HL-60/S4 (cell line): ENCODE data around the gene MGAT3.

Experiments
- in situ Hi-C: fragments of 300-500 bp; cut with MboI; formaldehyde crosslinking; loops from 2 replicates; pipeline ENCODE4 v1.14.3; 2022; ENCODE audit warnings: low sequenced_read_pairs

The MGAT3 gene

DNA sequence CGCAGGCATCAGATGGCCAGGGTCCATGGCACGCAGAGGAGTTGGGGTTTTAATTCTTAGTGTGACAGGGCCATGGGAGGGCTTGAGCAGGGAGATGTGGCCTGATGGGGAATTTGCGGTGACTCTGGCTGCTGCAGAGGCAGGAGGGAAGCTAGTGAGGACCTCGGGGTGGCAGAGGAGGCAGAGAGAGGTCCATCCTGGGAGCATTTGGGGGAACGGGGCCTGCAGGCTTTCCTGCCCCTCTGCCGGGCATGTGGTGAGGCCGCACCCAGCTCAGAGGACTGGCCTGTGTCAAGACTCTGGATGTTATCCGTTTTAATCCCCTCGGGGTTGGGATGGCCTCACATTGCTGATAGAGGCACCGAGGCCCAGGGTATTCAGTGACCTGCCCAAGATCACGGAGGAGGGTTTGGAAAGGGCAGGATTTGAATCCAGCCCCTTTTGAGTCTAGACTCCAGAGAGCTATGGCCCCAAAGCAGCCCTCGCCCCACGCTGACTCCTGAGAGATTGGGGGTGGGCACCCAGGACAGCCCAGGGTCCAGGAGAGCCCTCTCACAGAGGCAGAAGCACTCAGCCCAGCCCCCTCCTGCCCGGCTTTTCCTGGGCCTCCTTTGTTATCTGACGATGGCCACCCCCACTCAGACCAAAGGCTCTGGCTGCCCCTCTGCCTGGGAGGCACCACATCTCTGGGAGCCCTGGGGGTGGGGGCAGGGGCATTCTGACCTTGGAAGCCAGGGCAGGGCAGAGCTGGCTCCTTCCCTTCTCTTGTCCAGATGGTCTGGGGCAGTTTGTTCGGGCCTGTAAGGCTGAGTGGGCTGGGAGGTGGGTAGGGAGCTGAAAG is 13.9 kb downstream of the MGAT3 start:
- in situ Hi-C loops = no loop called here

DNA sequence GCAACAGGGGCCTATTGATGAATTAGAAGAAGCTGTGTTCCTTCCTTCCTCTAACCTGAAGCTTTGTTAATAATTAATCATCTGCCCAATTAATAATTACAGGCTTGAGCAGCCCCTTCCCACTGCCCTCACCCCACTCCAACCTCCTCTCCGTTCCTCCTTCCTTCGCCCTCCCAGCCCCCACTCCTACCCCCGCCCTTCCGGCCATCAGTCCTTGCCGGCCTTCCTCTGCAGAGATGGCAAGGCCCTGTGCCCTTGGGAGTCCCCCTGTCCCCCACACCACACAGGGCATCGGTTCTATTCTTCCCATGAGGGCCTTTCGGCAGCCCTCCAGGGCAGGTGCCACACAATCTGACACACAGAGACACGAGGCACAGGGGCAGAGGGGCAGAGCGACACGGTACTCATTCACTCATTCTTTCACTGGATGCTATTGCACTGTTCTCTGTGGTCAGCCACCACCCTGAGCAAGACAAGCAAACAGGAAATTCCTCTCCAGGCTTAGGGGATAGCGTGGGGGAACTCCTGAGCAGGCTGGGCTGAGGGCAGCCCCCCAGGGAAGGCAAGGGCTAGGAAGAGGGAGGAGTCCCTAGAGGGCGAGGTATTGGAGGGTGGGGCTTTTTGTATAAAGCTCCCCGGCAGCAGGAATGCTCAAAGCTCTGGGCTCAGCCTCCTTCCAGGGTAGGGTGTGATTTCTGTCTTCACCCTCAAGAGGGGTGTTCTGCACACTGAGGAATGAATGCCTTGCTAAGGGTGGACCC is 14.7 kb downstream of the MGAT3 start:
- in situ Hi-C loops = no loop called here

DNA sequence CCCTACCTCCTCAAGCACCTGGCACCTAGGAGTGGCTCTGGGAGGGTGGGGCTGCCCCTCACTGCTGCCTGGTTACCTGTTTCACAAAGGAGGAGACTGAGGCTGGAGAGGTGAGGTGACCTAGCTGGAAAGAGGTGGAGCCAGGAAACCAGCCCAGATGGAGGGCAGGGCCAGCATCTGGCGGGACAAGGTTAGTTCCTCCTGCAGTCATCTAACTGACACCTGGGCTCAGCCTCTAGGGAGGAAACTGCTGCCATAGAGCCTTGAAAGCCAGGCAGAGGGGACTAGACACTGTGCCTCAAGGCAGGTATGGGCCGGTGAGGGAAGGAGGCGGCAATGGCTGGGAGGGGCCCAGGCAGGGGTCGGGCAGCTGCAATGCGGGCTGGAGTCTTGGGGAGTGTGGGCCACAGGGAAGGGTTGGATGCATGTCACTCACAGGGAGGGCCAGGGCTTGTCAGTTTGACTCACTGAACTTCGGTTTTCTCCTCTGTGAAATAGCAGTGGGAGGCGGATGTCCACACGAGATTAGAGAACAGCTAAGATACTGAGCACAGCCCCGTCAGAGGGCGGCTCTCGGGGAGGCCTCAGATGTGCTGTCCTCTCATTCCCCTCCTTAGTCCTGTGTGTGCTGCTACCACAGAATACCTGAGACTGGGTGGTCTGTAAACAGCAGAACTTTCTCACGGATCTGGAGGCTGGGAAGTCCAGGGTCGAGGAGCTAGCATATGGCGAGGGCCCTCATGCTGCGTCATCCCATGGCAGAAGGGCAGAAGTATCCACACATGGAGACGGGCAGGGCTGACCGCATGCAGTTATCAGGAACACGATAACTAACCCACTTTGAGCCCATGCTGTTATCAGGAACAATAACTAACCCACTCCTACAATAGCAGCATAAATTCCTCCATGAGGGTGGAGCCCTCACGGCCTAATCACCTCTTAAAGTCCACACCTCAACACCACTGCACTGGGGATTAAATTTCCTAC is 16.1 kb downstream of the MGAT3 start:
- in situ Hi-C loops = no loop called here

DNA sequence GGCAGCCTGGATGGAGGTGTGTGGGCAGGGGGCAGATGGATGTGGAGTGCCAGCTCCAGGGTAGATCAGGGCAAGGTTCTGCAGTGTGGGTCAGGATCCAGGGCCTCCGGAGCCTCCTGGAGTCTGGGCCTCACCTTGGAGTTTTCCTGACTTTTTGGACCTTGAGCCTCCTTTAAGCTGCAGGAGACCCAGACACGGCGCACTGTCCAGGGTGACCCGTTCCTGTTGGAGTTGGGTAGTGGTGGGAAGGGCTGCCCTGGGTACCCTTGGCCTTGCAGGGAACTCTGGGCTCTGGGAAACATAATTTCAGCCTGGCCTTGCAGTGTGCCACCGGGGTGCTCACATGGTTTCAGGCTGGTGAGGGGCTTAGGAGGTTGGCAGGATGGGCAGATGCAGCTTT is 17.0 kb downstream of the MGAT3 start:
- in situ Hi-C loops = no loop called here

DNA sequence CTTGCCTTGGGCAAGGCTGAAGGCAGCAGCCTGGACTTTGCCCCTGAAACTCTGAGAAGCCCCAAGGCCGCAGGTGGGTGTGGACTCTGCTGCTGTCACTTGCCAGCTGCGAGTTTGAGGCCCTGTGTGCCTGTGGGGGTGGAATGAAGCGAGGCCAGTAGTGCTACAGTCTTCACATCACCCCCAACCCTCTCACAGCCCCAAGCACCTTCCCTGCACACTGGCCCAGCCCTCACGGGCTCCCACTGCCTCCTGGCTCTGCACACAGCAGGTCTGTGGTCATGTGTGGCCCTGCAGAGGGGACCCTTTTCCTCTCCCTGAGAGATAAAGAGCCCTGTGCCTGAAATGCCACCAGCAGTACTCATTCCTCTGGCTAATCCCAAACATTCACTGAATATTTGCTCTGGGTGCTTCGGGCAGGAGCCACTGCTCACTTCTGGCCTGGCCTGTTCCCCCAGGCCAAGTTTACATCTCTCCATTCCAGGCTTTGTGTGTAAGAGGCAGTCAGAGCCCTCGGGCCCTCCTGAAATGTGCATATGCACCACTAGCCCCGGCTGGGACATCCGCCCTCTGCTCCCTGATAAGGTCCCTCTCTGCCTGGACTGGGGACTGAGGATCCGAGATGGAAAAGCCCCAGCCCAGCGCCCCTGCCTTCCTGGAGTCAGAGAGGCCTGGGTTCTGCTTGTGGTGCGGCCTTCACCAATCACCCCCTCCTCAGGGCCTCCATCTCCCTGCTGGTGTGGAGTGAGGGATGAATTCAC is 17.7 kb downstream of the MGAT3 start:
- in situ Hi-C loops = no loop called here

DNA sequence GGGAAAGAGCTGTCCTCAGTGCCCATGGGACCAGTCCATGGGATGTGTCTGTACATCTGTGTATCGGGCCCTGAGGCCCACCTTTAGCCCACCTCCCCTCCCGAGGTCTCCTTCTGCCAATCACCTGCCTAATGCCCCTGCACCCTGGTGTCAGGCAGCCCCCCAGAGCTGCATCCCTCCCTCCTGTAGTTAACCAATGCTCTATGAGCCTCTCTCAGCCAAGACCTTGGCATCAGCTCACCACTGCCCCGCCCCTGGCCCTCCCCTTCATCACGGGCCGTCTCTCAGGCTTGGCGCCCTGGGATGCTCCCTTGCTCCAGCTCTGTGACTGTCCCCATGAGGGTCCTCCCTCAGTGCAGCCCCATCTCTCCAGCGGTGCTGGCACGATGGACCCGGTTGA is 18.5 kb downstream of the MGAT3 start:
- in situ Hi-C loops = no loop called here

DNA sequence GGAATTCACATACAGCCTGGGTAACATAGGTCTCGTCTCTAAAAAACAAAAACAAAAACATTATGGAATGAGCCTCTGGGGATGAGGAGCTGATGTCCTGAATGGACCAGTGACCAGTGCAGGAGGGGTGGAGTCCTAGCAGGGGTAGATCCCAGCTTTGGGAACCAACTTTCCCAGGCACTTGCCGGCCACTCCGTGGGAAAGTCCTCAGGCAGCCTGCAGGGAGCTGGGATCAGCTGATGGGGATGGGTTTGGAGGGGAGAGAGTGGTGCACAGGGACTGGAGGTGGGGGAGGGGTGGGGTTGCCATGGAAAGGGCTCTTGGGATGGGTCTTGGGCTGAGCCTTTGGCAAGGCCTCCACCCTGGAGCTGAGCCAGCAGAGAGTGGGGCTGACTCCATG is 19.1 kb downstream of the MGAT3 start:
- in situ Hi-C loops = no loop called here

DNA sequence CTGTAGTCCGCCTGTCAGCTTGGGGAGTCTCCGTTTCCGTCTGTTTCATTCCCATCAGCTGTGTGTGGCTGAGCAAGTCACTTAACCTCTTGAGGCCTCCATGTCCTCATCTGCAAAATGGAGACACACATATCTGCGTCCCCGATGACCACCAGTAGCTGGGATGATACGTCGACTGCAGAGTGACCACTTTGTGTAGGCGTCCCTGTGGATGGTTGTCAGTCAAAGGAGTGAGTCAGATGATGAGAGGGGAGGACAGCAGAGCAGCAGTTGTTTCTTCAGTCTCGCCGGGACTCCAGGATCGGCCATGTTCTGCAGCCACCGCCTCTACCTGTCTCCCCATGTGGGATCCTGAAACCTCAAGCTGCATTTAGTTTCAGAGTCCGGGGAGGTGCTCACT is 19.9 kb downstream of the MGAT3 start:
- in situ Hi-C loops = no loop called here

DNA sequence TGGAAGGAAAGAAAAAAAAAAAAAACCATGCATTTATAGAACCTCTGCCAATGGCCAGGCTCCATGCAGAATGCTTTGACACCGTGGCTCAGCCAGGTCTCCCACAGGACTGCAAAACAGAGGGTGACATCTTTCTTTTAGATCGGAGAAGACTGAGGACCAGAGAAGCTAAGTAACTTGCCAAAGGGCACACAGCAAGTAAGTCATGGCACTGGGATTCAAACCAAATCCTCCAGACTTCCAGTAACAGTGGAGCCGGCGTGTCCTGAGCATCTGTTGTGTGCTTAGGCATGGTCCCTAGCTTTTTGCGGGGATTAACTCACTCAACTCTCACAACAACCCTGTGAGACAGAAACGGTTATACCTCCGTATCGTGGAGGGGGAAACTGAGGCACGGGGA is 20.7 kb downstream of the MGAT3 start:
- in situ Hi-C loops = no loop called here

DNA sequence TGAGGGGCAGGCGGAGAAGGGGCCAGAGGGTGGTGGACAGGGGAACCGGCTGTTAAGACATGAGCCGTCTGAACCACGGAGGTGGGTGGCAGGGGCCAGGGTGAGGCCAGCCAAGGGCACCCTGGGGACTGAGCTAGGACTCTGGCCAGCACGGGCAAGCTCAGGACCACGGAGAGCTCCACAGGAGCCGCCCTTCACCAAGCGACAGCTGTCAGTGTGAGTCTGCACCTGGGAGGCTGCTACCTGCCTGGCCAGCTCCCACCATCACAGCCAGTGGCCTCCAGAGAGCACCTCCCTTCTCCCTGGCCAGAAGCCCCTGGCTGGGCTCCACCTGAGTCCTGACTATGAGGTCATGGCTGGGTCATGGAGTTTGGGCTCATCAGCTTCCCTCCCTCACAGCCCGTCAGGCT is 21.6 kb downstream of the MGAT3 start:
- in situ Hi-C loops = no loop called here

DNA sequence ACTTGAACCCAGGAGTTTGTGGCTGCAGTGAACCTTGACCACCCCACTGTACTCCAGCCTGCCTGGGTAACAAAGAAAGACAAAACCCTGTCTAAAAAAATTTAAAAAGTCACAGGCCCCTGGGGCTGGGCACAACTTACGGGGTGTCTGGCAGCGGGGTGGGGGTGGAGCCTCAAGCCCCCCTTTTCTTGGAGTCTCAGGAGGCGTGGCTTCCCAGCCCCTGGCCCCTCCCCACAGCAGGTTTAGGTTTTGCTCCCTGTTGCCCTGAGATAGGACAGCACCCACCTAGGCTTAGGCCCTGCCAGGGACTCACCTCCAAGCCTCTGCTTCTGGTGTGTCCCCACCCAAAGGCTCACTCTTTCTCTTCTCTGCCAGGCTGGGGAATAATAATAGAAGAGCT is 22.4 kb downstream of the MGAT3 start:
- in situ Hi-C loops = no loop called here

DNA sequence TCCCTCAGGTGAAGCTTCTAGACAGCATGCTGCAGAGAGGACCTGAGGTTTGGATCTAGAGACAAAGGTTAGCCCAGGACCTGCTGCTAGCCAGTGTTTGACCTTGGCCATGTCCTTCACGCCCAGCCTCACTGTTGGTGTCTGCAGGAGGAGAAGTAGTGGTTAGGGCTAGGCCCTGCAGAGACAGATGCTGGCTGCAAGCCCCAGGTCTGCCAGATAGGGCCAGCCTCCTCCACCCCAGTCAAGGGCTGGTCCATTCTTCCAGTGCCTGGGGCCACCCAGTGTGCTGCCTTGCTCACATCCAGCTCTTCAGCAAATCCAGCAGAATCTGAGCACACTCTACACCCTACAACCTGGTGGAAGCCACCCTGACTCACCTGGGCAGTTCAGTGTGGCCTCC is 23.7 kb downstream of the MGAT3 start:
- in situ Hi-C loops = no loop called here

DNA sequence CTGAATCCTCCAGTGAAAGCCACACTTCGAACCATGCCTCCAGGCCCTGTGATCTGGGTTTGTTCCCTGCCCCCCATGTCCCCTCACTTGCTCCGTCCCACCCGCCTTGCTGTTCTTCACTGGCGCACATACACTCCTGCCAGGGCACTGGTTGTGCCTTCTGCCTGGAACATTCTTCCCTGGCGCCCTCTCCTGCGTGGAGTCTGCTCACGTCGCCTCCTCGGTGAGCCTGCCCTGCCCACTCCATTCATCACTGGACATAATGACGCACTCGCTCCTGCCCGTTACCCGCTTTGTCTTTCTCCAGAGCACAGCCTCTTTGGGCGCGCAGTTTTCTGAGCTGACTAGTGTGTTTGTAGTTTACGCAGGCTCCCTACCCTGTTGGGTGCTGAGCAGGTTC is 24.2 kb downstream of the MGAT3 start:
- in situ Hi-C loops = no loop called here

DNA sequence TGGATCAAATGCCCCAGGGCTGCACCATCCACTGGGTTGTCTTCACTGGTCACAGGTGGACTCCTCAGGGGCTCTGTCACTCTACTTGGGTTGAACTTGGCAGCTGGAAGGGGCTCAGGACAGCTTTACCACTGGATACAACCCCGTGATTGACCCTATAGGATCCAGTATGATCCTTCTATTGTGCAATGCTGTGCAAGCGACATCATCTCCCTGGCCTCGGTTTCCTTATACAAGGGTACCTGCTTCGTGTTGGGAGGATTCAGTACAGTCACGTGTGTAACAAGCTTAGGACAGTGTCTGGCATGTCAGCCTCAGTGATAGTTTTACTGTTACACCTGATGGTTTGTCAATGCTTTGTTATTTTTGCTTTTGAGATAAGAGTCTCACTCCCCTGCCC is 24.8 kb downstream of the MGAT3 start:
- in situ Hi-C loops = no loop called here

DNA sequence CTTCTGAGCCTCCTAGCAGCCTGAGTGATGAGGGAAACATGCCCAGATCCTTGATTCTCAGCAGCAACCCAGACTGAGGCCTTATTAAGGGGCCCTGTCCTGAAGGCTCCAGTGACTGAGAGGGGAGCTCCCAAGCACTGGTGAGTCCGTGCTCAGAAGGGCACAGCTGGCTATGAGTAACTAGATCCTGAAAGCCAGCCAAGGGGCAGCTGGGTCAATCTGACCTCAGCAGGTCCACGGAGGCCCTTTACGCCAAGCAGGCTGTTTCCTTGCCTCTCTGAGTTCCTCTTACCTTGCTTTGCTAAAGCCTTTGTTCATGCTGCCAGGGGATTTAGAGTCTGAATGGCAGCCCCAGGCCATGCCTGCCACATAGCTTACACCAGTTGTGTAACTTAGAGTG is 26.0 kb downstream of the MGAT3 start:
- in situ Hi-C loops = no loop called here

DNA sequence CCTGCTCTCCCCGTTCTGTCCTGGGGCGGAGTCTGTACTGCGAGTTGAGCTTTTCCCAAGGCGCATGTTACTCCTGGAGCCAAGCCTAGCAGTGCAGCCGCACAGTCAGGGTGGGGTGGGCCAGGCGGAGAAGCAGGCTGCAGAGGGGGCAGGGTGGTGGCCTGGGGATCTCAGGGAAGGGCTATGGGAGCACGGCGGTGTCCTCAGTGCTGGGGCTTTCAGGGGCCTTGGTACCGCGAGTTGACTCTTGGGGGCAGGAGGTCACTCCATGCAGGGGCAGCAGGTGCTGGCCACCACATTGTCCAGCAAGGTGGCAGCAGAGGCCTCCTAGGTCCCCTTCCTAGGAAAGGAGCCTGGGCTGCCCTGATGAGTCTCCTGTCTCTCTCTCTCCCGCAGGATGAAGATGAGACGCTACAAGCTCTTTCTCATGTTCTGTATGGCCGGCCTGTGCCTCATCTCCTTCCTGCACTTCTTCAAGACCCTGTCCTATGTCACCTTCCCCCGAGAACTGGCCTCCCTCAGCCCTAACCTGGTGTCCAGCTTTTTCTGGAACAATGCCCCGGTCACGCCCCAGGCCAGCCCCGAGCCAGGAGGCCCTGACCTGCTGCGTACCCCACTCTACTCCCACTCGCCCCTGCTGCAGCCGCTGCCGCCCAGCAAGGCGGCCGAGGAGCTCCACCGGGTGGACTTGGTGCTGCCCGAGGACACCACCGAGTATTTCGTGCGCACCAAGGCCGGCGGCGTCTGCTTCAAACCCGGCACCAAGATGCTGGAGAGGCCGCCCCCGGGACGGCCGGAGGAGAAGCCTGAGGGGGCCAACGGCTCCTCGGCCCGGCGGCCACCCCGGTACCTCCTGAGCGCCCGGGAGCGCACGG is 30.4 kb downstream of the MGAT3 start:
- in situ Hi-C loops = no loop called here

DNA sequence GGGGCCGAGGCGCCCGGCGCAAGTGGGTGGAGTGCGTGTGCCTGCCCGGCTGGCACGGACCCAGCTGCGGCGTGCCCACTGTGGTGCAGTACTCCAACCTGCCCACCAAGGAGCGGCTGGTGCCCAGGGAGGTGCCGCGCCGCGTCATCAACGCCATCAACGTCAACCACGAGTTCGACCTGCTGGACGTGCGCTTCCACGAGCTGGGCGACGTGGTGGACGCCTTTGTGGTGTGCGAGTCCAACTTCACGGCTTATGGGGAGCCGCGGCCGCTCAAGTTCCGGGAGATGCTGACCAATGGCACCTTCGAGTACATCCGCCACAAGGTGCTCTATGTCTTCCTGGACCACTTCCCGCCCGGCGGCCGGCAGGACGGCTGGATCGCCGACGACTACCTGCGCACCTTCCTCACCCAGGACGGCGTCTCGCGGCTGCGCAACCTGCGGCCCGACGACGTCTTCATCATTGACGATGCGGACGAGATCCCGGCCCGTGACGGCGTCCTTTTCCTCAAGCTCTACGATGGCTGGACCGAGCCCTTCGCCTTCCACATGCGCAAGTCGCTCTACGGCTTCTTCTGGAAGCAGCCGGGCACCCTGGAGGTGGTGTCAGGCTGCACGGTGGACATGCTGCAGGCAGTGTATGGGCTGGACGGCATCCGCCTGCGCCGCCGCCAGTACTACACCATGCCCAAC is 31.2 kb downstream of the MGAT3 start:
- in situ Hi-C loops = no loop called here

DNA sequence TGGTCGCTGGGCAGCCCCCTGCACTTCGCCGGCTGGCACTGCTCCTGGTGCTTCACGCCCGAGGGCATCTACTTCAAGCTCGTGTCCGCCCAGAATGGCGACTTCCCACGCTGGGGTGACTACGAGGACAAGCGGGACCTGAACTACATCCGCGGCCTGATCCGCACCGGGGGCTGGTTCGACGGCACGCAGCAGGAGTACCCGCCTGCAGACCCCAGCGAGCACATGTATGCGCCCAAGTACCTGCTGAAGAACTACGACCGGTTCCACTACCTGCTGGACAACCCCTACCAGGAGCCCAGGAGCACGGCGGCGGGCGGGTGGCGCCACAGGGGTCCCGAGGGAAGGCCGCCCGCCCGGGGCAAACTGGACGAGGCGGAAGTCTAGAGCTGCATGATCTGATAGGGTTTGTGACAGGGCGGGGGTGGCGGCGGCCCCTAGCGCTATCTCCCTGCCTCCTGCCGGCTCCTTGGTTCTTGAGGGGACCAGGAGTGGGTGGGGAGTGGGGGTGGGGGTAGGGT is 31.8 kb downstream of the MGAT3 start:
- in situ Hi-C loops = no loop called here
